HAP-1 (cell line): ENCODE data around the gene TFCP2L1.

Experiments used
- DNase-seq, 2 experiments: peaks; one replicate each; pipeline ENCODE4 v3.0.0-alpha.2; 2016 to 2020; ENCODE audit warnings: low spot score in 2 of 2
- H3K27me3 ChIP-seq: fragments of 250-450 bp; sonication (Bioruptor Pico); 2 replicates; pipeline ENCODE4 v1.5.1; 2020; ENCODE audit warnings: low read depth, mild to moderate bottlenecking, moderate library complexity
- H3K36me3 ChIP-seq: fragments of 250-450 bp; sonication (Bioruptor Pico); replicated peaks from 2 replicates; pipeline ENCODE4 v1.5.1; 2020; ENCODE audit warnings: mild to moderate bottlenecking
- H3K4me1 ChIP-seq: fragments of 250-450 bp; sonication (Bioruptor Pico); 2 replicates; pipeline ENCODE4 v1.5.1; 2020; ENCODE audit warnings: mild to moderate bottlenecking
- H3K4me3 ChIP-seq: fragments of 250-450 bp; sonication (Bioruptor Pico); 2 replicates; pipeline ENCODE4 v1.5.1; 2020; ENCODE audit warnings: mild to moderate bottlenecking, moderate library complexity
- H3K9me3 ChIP-seq: fragments of 250-450 bp; sonication (Bioruptor Pico); 2 replicates; pipeline ENCODE4 v1.5.1; 2020; ENCODE audit warnings: mild to moderate bottlenecking, moderate library complexity
- in situ Hi-C: fragments of 300-500 bp; cut with MboI; formaldehyde crosslinking; loops from 3 replicates; pipeline ENCODE4 v1.14.3; 2020; ENCODE audit warnings: low sequenced_read_pairs, inconsistent platforms, mixed read lengths

The TFCP2L1 gene

DNA sequence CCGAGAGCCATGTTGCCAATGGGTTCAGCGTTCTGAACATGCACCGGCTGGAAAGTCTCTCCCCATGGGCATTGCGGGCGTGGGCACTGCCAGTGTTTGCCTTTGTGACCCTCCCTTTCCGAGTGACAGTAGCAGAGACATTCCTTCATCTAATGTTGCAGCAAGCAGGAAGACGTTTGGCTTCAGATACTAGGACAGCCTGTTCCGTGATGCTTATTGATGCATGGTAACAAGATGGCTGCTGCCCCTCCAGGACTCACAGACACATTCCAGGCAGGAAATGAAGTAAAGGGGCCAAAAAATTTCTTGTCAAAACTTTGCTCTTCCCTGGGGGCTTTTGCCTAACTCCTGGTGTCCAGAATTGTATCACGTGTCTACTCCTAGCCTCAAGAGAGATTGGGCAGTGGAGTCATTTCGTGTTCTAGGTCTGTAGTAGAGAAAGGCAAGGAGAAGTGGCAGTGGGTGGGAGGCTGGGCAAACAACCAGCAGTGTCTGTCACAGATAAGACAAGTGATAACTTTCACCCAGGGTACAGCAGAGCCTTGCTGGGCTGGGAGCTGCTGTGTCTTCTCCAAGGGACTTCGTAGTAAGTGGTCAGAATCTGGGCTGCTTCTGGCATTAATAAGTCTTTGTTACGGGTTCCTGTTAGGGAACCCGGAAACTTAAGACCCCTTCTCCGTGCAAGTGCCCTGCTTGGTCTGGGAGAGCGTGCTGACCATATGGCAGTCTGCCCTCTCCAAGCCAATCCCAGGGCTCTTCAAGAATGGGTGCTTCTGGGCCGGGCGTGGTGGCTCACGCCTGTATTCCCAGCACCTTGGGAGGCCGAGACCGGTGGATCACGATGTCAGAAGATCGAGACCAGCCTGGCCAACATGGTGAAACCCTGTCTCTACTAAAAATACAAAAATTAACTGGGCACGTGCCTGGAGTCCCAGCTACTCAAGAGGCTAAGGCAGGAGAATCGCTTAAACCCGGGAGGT lies 93.5 kb downstream of the TFCP2L1 start:
- H3K4me1 ChIP-seq = no peaks in the 10 kb centered on the region
- no peaks in the 10 kb centered on the region for H3K27me3 ChIP-seq
- in situ Hi-C loops = no loop called here
- no peak overlapping the region for H3K4me3 ChIP-seq
- H3K36me3 ChIP-seq = no peaks in the 10 kb centered on the region
- no peak for DNase-seq
- no peaks in the 10 kb centered on the region for H3K9me3 ChIP-seq

DNA sequence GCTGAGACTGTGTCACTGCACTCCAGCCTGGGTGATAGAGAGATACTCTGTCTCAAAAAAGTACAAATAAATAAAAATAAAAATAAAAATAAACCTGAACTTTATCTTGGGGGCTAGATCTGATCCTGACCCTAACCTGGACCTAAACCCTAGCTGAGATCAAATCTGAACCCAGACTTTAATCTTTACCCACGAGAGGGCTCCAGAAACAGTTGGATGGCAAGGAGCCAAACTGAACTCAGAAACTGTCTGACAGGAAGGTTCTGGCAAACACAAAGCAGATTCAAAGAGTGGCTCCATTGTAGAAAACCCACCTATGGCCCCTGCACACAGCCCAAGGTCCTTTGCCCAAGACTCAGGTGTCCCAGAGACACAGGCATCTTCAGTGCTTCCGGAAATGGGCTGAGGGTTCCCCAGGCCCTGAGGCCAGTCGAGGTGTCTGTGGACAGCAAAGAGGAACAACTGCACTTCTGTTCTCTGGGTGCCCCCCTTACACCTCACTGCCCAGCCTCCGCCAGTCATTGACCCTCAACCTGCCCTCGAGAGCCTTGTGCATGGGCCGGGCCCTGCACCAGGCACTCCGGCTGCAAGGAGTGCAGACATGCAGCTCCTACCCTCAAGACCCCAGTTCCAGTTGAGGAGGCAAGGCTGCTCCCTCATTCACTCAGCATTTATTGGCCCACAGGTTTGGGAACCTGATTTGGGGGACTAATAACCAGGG lies 95.2 kb downstream of the TFCP2L1 start:
- no peaks in the 10 kb centered on the region for H3K27me3 ChIP-seq
- in situ Hi-C loops = no loop called here
- no peaks in the 10 kb centered on the region for H3K36me3 ChIP-seq
- H3K4me1 ChIP-seq = no peaks in the 10 kb centered on the region
- no peak for DNase-seq
- no peaks in the 10 kb centered on the region for H3K9me3 ChIP-seq
- H3K4me3 ChIP-seq = no peak overlapping the region

DNA sequence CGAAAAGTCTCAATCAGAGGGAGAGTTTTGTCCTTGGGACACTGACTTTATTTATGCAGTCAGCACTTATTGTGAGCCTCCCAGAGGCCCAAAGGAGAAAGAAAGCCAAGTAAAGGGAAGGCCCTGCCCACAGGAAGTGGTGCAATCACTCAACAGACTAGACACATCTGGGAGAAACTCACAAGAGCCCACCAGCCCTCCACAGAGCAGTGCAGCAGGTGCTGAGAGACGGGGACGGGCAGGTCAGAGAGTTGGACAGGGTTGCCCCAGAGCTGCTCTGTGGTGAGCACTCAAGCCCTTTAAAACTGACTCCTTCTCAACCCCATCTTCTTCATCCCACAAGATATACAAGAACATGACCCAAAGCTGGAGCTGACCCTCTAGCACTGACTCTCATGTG lies 96.0 kb downstream of the TFCP2L1 start:
- DNase-seq = no peak
- Histone ChIP-seq H3K36me3 (no peaks in the 10 kb centered on the region), H3K9me3 (no peaks in the 10 kb centered on the region), H3K4me3 (no peak overlapping the region), H3K27me3 (no peaks in the 10 kb centered on the region), H3K4me1 (no peaks in the 10 kb centered on the region)
- in situ Hi-C loops = no loop called here

DNA sequence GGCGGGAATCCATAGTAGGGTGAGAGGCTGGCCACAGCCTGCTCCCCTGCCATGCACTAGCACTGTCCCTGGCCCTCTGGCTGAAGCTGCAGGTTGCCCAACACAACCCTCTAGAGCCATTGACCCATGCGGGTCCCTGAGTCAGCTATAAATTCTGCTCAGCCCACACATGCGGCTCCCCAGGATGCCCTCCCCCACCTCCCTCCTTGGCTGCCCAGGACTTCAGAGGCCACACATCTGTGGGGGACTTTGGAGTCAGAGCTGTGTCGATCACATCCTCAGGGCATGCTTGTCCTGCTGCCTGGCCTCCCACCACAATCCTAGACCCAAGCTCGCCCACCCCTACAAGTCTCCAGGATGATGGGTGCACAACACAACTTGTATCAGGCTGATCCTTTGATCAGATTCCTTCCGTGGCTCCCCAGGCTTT lies 97.0 kb downstream of the TFCP2L1 start:
- DNase-seq = no peak
- Histone ChIP-seq H3K4me1 (no peaks in the 10 kb centered on the region), H3K36me3 (no peaks in the 10 kb centered on the region), H3K27me3 (no peaks in the 10 kb centered on the region), H3K9me3 (no peaks in the 10 kb centered on the region), H3K4me3 (no peak overlapping the region)
- in situ Hi-C loops = no loop called here

DNA sequence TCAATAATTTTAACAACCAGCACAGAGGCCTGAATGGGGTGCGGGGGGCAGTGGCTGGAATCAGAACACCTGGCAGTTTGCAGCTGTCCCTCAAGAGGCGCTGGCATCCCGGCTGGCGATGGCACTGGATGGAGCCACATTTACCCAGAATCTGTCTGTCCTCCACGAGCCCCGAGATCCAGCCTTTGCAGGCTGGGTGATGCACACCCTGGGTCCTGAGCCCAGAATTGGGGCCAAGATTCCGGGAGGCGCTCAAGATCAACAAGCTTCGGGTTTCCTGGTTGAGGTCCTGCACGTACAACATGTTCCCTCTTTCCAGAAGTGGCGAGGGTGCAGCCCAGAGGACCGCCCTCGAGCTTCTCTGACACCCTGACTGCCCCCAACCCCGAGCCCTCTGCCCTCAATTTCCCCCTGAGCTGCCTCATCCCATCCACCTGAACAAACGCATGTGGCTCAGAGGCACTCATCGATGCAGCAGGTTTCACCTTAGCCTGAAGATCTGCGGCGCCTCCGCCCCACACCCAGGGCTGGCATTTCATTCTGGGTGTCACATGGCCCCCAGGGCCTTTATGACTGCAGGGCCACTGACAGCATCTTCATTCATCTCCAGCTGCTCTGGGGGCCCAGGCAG lies 97.5 kb downstream of the TFCP2L1 start:
- in situ Hi-C loops = no loop called here
- H3K9me3 ChIP-seq = no peaks in the 10 kb centered on the region

DNA sequence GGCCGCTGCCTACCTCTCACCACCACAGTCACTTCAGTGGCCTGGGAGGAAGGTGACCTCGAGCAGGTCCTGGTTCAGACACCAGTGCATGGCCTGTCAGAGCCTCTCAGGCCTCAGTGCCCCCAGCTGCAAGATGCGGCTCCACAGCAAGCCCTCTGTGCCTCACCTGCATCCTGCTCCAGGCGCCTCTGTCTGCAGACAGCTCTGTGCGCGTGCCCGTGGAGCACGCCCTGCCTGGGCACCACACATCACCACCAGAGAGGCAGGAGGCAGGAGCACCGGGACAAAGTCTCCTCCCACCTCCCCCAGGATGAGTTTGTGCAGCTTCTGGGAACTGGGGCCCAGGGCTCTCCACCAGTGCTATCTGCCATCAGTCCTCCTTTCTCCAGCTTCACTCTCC lies 98.7 kb downstream of the TFCP2L1 start:
- in situ Hi-C loops = no loop called here
- DNase-seq = no peak
- H3K36me3 ChIP-seq = no peaks in the 10 kb centered on the region

More for the DNA sequence above, 97.5 kb downstream of the TFCP2L1 start:
- Histone ChIP-seq H3K4me3 (no peak overlapping the region), H3K36me3 (no peaks in the 10 kb centered on the region), H3K27me3 (no peaks in the 10 kb centered on the region), H3K4me1 (no peaks in the 10 kb centered on the region)
- no peak for DNase-seq

DNA sequence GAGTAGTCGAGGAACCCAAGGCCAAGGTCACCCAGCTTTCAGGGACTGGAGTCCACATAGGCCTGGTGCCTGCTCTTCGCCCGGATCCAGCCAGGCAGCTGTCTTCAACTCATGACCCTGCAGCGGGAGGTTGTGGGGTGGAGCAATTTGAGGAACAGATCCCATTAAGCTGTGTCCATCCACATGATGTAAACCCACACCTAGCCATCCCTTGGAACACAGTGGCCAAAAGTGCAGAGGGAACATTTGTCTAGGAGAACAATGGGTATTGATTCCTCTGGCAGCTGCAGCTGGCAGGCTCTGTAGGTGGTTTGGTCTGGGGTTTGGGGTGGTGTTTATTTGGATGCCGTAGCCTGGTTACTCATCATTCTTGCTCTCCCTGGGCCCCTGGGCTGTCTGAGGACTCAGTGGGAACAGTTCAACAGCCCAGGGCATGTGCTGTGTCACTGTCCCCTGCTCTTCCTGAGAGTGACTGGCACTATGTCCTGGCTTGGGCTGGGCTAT lies 99.4 kb downstream of the TFCP2L1 start:
- H3K36me3 ChIP-seq = no peaks in the 10 kb centered on the region
- H3K9me3 ChIP-seq = no peaks in the 10 kb centered on the region
- no peaks in the 10 kb centered on the region for H3K27me3 ChIP-seq
- DNase-seq = no peak
- in situ Hi-C loops = no loop called here
- no peak overlapping the region for H3K4me3 ChIP-seq
- H3K4me1 ChIP-seq = no peaks in the 10 kb centered on the region

More for the DNA sequence above, 98.7 kb downstream of the TFCP2L1 start:
- H3K27me3 ChIP-seq = no peaks in the 10 kb centered on the region
- H3K4me3 ChIP-seq = no peak overlapping the region
- H3K9me3 ChIP-seq = no peaks in the 10 kb centered on the region
- no peaks in the 10 kb centered on the region for H3K4me1 ChIP-seq

DNA sequence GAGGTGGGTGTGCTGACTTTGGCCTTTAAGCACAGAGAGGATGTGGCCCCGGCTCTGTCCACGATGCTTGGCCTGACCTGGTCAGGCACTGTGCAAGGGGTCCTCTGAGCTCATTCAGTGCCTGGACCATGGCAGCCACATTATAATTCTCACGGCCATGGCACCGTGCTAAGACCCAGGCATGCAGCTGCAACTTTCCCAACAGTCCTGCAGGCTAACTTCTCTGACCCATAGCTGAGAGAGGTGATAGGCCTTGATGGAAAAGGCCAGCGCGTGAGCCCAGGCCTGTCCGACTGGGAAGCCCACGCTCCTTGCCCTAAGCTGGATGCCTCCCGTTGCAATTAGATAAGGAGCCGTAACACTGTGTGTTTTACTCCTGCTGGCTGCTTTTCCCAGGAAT lies 99.9 kb downstream of the TFCP2L1 start:
- Histone ChIP-seq H3K36me3 (no peaks in the 10 kb centered on the region), H3K27me3 (no peaks in the 10 kb centered on the region), H3K4me1 (no peaks in the 10 kb centered on the region), H3K4me3 (no peak overlapping the region), H3K9me3 (no peaks in the 10 kb centered on the region)
- no peak for DNase-seq
- in situ Hi-C loops = no loop called here

DNA sequence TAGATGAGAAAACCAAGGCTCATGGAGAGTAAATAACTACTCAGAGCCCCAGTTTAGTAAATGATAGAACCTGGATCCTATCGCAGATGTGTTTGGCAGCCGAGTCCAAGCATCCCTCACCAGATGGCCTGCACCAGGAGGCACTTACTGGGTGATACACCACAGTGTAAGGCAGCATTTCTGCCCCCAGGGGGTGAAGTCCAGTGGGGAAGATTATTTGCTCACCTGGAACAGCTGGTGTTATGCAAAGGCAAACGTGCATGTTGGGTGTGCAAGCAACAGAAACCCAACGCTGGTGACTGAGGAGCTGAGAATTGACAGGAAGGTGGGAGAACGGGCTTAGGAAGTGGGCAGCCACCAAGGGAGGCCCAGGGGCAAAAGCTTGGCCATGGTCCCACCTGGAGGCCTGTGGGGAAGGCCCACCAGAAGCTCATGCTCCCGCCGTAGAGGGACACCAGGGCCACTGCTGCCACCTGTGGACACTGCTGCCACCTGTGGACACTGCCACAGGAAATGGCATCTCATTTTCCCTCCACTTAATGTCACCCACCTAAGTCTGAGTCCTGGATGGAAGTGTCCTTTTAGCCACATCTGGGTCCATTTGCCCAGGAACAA lies 100.6 kb downstream of the TFCP2L1 start:
- Histone ChIP-seq H3K4me1 (no peaks in the 10 kb centered on the region), H3K9me3 (no peaks in the 10 kb centered on the region), H3K27me3 (no peaks in the 10 kb centered on the region), H3K4me3 (no peak overlapping the region), H3K36me3 (no peaks in the 10 kb centered on the region)
- no peak for DNase-seq
- in situ Hi-C loops = no loop called here

DNA sequence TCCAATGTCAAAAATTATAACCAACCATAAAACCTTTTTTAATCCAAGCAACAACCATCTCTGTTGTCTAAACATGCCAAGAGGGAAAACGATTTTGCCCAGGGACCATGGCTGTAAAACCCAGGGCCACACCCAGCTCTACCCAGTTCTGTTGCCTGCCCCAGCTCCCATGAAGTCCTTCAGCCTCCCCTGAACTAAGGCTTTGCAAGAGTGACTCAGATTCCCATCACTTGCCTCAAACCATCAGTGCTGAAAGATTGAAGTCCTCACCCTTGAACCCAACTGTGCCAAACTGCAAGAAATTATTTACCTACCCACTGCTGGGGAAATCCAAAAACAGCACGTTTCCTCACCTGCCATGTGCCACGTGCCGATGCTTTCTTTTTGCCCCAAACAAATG lies 102.5 kb downstream of the TFCP2L1 start:
- Histone ChIP-seq H3K4me1 (no peaks in the 10 kb centered on the region), H3K27me3 (no peaks in the 10 kb centered on the region), H3K4me3 (no peak overlapping the region), H3K9me3 (no peaks in the 10 kb centered on the region), H3K36me3 (no peaks in the 10 kb centered on the region)
- DNase-seq = no peak
- in situ Hi-C loops = no loop called here

DNA sequence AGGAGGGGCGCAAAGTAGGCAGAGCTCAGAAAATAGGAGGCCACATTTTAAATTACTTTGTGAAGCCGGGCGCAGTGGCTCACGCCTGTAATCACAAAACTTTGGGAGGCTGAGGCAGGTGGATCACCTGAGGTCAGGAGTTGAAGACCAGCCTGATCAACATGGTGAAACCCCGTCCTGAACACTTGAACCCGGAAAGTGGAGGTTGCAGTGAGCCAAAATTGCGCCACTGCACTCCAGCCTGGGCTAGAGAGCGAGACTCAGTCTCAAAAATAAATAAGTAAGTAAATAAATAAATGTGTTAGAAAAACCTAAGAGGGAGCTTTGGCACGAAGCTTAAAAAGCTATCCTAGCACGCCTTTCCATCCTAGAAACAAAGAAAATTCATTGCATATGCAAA lies 105.5 kb downstream of the TFCP2L1 start:
- H3K4me3 ChIP-seq = no peak overlapping the region
- no peaks in the 10 kb centered on the region for H3K9me3 ChIP-seq
- no peaks in the 10 kb centered on the region for H3K4me1 ChIP-seq
- in situ Hi-C loops = no loop called here
- no peaks in the 10 kb centered on the region for H3K27me3 ChIP-seq
- H3K36me3 ChIP-seq = no peaks in the 10 kb centered on the region
- DNase-seq = no peak

DNA sequence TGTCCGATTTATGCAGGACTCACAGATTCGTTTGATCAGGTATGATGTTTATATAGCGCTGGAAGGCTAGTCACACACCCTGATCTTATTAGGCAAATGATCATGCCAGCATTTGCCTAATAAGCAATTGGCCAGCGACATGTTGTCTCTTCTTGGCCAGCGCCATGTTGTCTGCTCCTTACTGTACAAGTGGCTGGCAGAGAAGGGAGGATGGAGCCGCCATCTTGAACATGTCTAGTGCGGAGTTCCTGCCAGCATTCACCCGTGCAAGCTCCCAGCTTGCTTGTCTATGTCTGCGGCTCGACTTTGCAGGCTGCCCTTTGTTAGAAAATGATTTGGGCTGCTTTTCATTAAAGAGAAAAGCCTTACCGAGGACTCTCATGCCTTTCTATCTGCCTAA lies 106.3 kb downstream of the TFCP2L1 start:
- Histone ChIP-seq H3K9me3 (no peaks in the 10 kb centered on the region), H3K4me3 (no peak overlapping the region), H3K27me3 (no peaks in the 10 kb centered on the region), H3K36me3 (no peaks in the 10 kb centered on the region), H3K4me1 (no peaks in the 10 kb centered on the region)
- in situ Hi-C loops = no loop called here
- DNase-seq = no peak

DNA sequence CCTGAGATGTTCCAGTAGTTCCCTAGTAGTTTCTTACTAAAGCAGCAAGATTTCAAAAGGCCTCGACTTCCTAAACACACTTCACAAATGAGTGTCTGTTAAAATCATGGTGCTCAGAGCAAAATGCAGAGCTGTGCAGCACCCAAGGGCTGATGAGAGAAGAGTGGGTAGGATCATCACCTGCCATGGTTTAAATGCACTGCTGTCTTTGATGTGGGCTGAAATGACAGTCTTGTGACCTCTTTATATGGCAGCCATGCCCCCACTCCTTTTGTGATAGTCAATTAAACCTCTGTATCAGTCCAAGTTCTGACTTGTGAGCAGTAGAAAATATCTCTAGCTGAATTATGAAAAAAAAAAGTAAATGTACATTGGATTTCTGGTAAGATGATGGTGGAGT lies 107.1 kb downstream of the TFCP2L1 start:
- in situ Hi-C loops = no loop called here
- Histone ChIP-seq H3K27me3 (no peaks in the 10 kb centered on the region), H3K4me1 (no peaks in the 10 kb centered on the region), H3K36me3 (no peaks in the 10 kb centered on the region), H3K9me3 (no peaks in the 10 kb centered on the region), H3K4me3 (no peak overlapping the region)
- no peak for DNase-seq
